Cardiac fibroblast (primary cell): ENCODE data around the gene DEPDC5.

ENCODE experiments used
- DNase-seq, 2 donors: peaks; one replicate each; pipeline versions ENCODE4 v3.0.0 to v3.0.0-alpha.2; 2010; ENCODE audit warnings: low read depth in 2 of 2
- H3K4me3 ChIP-seq, 2 donors: replicated peaks in 1 of 2; 1 replicate in 1 of 2; 2 replicates in 1 of 2; pipeline ENCODE4 v1.5.1; 2011; ENCODE audit warnings: low read depth in 2 of 2, low read length in 2 of 2, mild to moderate bottlenecking in 2 of 2, moderate library complexity in 1 of 2
- CTCF ChIP-seq: IDR thresholded peaks from one replicate; pipeline ENCODE4 v1.5.1; 2011; ENCODE audit warnings: low read depth, mild to moderate bottlenecking, low read length, inconsistent platforms

DEPDC5 gene

GRCh38 chr22:31861226-31861840 is 107.5 kb downstream of the DEPDC5 start:
- no peak for TF ChIP-seq CTCF
- DNase-seq, result peak in 1 of 2 donors; percentile 44

GRCh38 chr22:31866918-31867317 is 113.1 kb downstream of the DEPDC5 start:
- no peak for DNase-seq
- H3K4me3 ChIP-seq, result no peak overlapping the region
- TF ChIP-seq CTCF, result no peak

More at GRCh38 chr22:31861226-31861840, 107.5 kb downstream of the DEPDC5 start:
- H3K4me3 ChIP-seq, result no peak overlapping the region

GRCh38 chr22:31867386-31868153 is 113.8 kb downstream of the DEPDC5 start:
- no peak overlapping the region for H3K4me3 ChIP-seq
- no peak for TF ChIP-seq CTCF
- no peak for DNase-seq

- DNase-seq, result no peak
- TF ChIP-seq CTCF, result no peak
- H3K4me3 ChIP-seq, result no peak overlapping the region
These were observed 115.9 kb downstream of the DEPDC5 start for GRCh38 chr22:31869739-31870138.

- peak; percentile 30 to 90 for DNase-seq
These were observed 117.1 kb downstream of the DEPDC5 start for GRCh38 chr22:31870890-31871289.

GRCh38 chr22:31871480-31871879 is 117.7 kb downstream of the DEPDC5 start:
- H3K4me3 ChIP-seq, result no peak overlapping the region
- no peak for DNase-seq
- no peak for TF ChIP-seq CTCF

More at GRCh38 chr22:31870890-31871289, 117.1 kb downstream of the DEPDC5 start:
- peak; percentile 30 for TF ChIP-seq CTCF
- H3K4me3 ChIP-seq, result no peak overlapping the region
